Fibroblast of lung (primary cell): ENCODE results near the gene LANCL3. TPM values are rescaled to one million over a fixed set of nuclear protein-coding genes. Genes with fewer than 3 reads are reported as not detected.

ENCODE experiments used
- DNase-seq, 2 donors: peaks; one replicate each; pipeline versions ENCODE4 v3.0.0 to v3.0.0-alpha.2; 2010; ENCODE audit warnings: low read depth in 2 of 2
- H2AFZ ChIP-seq: 2 replicates; pipeline ENCODE4 v1.5.1; 2012; ENCODE audit warnings: low read length, control low read depth, inconsistent platforms
- H3K27ac ChIP-seq: 2 replicates; pipeline ENCODE4 v1.5.1; 2011; ENCODE audit warnings: low read length, control low read depth; ENCODE audit not compliant: insufficient read depth
- H3K27me3 ChIP-seq: 2 replicates; pipeline ENCODE4 v1.5.1; 2011; ENCODE audit warnings: mild to moderate bottlenecking, low read length; ENCODE audit not compliant: control insufficient read depth, insufficient read depth
- H3K36me3 ChIP-seq: 2 replicates; pipeline ENCODE4 v1.5.1; 2011; ENCODE audit warnings: low read length; ENCODE audit not compliant: control insufficient read depth, insufficient read depth
- H3K4me1 ChIP-seq: 2 replicates; pipeline ENCODE4 v1.5.1; 2011; ENCODE audit warnings: low read length; ENCODE audit not compliant: control insufficient read depth, insufficient read depth; ENCODE audit errors: extremely low read depth
- H3K4me2 ChIP-seq: 2 replicates; pipeline ENCODE4 v1.5.1; 2011; ENCODE audit warnings: low read length, control low read depth; ENCODE audit not compliant: insufficient read depth; ENCODE audit errors: extremely low read depth
- H3K4me3 ChIP-seq, 4 experiments: fragments of 200-600 bp in 1 of 4; sonication (generic) in 1 of 4; replicated peaks in 1 of 4; 2 replicates each; pipeline ENCODE4 v1.5.1; 2011 to 2016; ENCODE audit warnings: low read length in 4 of 4, low read depth in 3 of 4, mild to moderate bottlenecking in 3 of 4, control low read depth in 2 of 4, inconsistent platforms in 1 of 4, mixed read lengths in 1 of 4; ENCODE audit not compliant: insufficient read depth in 1 of 4; ENCODE audit errors: control extremely low read depth in 1 of 4
- H3K79me2 ChIP-seq: 2 replicates; pipeline ENCODE4 v1.5.1; 2012; ENCODE audit warnings: mild to moderate bottlenecking, low read length, inconsistent platforms; ENCODE audit not compliant: control insufficient read depth, insufficient read depth
- H3K9ac ChIP-seq: 2 replicates; pipeline ENCODE4 v1.5.1; 2011; ENCODE audit warnings: mild to moderate bottlenecking, low read length, control low read depth; ENCODE audit not compliant: insufficient read depth
- H3K9me3 ChIP-seq: 2 replicates; pipeline ENCODE4 v1.5.1; 2012; ENCODE audit warnings: low read depth, low read length; ENCODE audit not compliant: control insufficient read depth, insufficient read depth
- H4K20me1 ChIP-seq: 2 replicates; pipeline ENCODE4 v1.5.1; 2011; ENCODE audit warnings: low read length; ENCODE audit not compliant: control insufficient read depth, insufficient read depth; ENCODE audit errors: extremely low read depth
- EZH2 ChIP-seq: IDR thresholded peaks from 2 replicates; pipeline ENCODE4 v1.5.1; 2012; ENCODE audit warnings: low read length, control low read depth, mild to moderate bottlenecking; ENCODE audit errors: missing control alignments
- polyA plus RNA-seq, 2 donors: library from polyadenylated mRNA; depleted of rRNA in 1 of 2; stranded (reverse) in 1 of 2; unstranded in 1 of 2; fragments of >200 nt; gene quantifications; 2 replicates each; pipeline ENCODE4 v1.2.1, GENCODE V29; 2011 to 2012; ENCODE audit warnings: missing spikeins in 1 of 2
- total RNA-seq: library from RNA; depleted of rRNA; stranded (reverse); fragments of >200 nt; gene quantifications from 2 replicates; pipeline ENCODE4 v1.2.1, GENCODE V29; 2014
- TF ChIP-seq, protein P1 (sequence below), 2 donors: IDR thresholded peaks in 1 of 2; conservative IDR thresholded peaks in 1 of 2; 1 replicate in 1 of 2; 2 replicates in 1 of 2; pipeline ENCODE4 v1.5.1; 2011 to 2012; ENCODE audit warnings: low read length in 2 of 2, control low read depth in 1 of 2, inconsistent platforms in 1 of 2, low read depth in 1 of 2, mild to moderate bottlenecking in 1 of 2

The LANCL3 gene
- total and polyA plus RNA-seq, 2 donors (not counting 1 experiment from before 2014, with no cell fraction given), result under 0.01 to 0.02 TPM

DNA sequence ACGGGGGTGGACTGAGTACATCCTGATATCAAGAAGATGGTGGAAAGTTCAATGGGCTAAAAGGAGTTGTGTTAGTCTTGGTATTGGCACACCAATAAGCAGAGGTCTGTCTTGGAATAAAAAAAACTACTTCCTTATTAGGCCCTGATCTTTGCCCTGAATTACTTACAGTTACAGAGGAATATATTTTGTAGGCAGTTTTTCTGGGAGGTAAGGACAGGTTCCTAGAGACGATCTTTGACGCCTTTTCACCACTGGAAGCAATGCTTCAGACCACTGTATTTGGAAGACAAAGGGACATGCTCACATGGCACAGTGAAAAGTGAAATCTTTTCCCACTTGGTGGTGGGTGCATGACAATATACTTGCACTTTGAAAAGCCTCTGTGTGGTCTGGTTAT, 113.5 kb downstream of the LANCL3 start:
- no peak for TF ChIP-seq EZH2
- TF ChIP-seq, protein P1, sequence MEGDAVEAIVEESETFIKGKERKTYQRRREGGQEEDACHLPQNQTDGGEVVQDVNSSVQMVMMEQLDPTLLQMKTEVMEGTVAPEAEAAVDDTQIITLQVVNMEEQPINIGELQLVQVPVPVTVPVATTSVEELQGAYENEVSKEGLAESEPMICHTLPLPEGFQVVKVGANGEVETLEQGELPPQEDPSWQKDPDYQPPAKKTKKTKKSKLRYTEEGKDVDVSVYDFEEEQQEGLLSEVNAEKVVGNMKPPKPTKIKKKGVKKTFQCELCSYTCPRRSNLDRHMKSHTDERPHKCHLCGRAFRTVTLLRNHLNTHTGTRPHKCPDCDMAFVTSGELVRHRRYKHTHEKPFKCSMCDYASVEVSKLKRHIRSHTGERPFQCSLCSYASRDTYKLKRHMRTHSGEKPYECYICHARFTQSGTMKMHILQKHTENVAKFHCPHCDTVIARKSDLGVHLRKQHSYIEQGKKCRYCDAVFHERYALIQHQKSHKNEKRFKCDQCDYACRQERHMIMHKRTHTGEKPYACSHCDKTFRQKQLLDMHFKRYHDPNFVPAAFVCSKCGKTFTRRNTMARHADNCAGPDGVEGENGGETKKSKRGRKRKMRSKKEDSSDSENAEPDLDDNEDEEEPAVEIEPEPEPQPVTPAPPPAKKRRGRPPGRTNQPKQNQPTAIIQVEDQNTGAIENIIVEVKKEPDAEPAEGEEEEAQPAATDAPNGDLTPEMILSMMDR (conservative IDR thresholded peaks at IDR 0.05 in 1 of 2, IDR thresholded peaks at IDR 0.05 in 1 of 2; ENCODE audit: low read depth in 1 of 2, low read length in 2 of 2), result no peak
- Histone ChIP-seq H3K79me2 (no peaks in the 10 kb centered on the region), H3K4me3 (no peak overlapping the region), H3K27me3 (no peaks in the 10 kb centered on the region), H4K20me1 (no peaks in the 10 kb centered on the region), H3K4me2 (no peak overlapping the region), H3K4me1 (no peaks in the 10 kb centered on the region), H3K36me3 (no peaks in the 10 kb centered on the region), H3K27ac (no peak overlapping the region), H3K9ac (no peak overlapping the region), H2AFZ (no peak overlapping the region), H3K9me3 (no peaks in the 10 kb centered on the region)
- no peak for DNase-seq

DNA sequence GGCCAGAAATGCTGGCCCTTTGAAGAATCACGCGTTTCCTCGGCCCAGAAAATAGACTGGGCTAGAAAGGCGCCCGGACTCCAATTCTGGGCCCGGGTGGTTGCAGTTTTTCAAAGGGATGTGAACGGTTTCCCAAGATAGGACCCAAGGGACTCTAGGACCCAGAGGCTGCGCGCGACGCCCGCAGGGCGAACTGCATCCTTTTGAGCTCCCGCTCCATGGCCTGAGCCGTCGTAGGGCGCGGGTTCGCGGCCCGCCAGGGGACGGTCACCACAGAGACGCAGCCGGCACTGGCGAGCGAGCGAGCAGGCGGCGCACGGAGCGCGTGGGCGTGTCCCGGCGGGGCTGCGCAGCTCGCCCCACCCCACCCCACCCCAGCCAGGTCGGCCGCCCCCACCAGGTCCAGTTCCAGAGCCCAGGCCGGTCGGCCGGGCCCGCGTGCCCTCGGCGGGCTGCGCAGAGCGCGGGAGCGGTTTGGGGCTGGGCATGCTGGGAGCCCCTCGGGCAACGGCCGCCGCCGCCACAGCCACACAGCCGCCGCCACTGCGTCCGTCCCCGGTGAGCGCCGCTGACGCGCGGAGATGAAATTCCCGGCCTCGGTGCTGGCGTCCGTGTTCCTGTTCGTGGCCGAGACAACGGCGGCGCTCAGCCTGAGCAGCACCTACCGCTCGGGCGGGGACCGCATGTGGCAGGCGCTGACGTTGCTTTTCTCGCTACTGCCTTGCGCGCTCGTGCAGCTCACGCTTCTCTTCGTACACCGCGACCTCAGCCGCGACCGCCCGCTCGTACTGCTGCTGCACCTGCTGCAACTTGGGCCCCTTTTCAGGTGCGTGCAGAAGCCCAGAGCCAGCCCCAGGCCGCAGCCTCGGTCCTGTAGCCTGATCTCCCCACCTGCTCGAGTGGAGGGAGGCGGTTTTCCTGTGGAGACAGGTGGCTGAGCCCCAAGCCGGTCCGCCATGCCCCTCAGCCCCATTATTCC, 114.2 kb downstream of the LANCL3 start, which contains the start of gene XK:
XK (plus strand) TSS at position 411 of the 979 bp plus-strand sequence; CDS start at position 582, 171 bp downstream.
- no peaks in the 10 kb centered on the region for H3K79me2 ChIP-seq
- no peak for TF ChIP-seq EZH2
- TF ChIP-seq, protein P1 (conservative IDR thresholded peaks at IDR 0.05 in 1 of 2, IDR thresholded peaks at IDR 0.05 in 1 of 2; ENCODE audit: low read depth in 1 of 2, low read length in 2 of 2), result no peak
- H3K4me1 ChIP-seq, result no peaks in the 10 kb centered on the region
- H3K27ac ChIP-seq, result no peak within 1 kb of the TSS
- H4K20me1 ChIP-seq, result no peaks in the 10 kb centered on the region
- no peaks in the 10 kb centered on the region for H3K9me3 ChIP-seq
- H3K4me2 ChIP-seq, result peak within 1 kb of the TSS; percentile 51
- no peaks in the 10 kb centered on the region for H3K36me3 ChIP-seq
- no peaks in the 10 kb centered on the region for H3K27me3 ChIP-seq
- peak within 1 kb of the TSS in 3 of 4 experiments; percentile 24 to 48 (median 41) for H3K4me3 ChIP-seq
- peak; percentile 20 to 39 for DNase-seq
- H3K9ac ChIP-seq, result no peak within 1 kb of the TSS
- H2AFZ ChIP-seq, result peak within 1 kb of the TSS; percentile 60

DNA sequence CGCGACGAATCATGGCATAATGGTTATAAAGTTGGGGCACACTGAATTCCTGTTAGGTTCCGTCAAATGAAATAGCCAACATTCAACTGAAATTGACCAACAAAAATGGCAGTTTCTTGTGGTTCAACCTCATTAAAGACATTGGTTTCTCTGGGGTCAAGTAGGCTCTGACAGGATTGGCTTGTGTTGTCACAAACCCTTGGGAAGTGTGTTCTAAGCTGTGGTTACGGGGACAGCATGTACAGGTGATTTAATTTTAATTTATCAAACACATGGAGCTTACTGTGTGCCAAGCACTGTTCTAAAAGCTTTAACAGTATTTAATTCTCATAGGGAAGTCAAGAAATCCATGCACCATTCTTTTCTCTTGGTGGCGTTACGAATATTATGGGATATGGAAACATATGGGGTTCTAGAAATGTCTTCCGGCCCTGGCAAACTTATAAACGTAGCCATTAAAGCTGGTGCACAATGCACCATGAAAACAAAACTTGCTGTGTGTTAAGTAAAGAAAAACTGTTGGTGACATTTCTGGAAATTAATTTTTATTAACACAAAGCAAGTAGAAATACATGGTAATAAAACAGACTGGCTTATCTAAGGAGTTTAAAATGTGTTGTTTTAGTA, 115.0 kb downstream of the LANCL3 start:
- H3K4me2 ChIP-seq, result no peak overlapping the region
- no peaks in the 10 kb centered on the region for H3K36me3 ChIP-seq
- H2AFZ ChIP-seq, result no peak overlapping the region
- H3K9ac ChIP-seq, result no peak overlapping the region
- TF ChIP-seq, protein P1 (conservative IDR thresholded peaks at IDR 0.05 in 1 of 2, IDR thresholded peaks at IDR 0.05 in 1 of 2; ENCODE audit: low read depth in 1 of 2, low read length in 2 of 2), result no peak
- TF ChIP-seq EZH2, result no peak
- DNase-seq, result no peak
- no peaks in the 10 kb centered on the region for H3K27me3 ChIP-seq
- H3K9me3 ChIP-seq, result no peaks in the 10 kb centered on the region
- H4K20me1 ChIP-seq, result no peaks in the 10 kb centered on the region
- H3K4me3 ChIP-seq, result peak overlapping the region in 1 of 4 experiments; percentile 24
- no peaks in the 10 kb centered on the region for H3K4me1 ChIP-seq
- H3K27ac ChIP-seq, result no peak overlapping the region
- H3K79me2 ChIP-seq, result no peaks in the 10 kb centered on the region
